HTERT RPE-1 (cell line): ENCODE measurements around the gene ENPP3.

Source experiments
- in situ Hi-C: fragments of 300-500 bp; cut with MboI; formaldehyde crosslinking; loops from 4 replicates; pipeline ENCODE4 v1.14.3; 2020; ENCODE audit warnings: low sequenced_read_pairs

ENPP3 gene

GRCh38 chr6:131792091-131792496 is 155.0 kb downstream of the ENPP3 start:
- in situ Hi-C loops = no loop called here

GRCh38 chr6:131795366-131795765 is 158.3 kb downstream of the ENPP3 start:
- in situ Hi-C loops = no loop called here
